MCF 10A (cell line): Measurements from ENCODE around the gene CPSF4L. TPM values are rescaled to one million over a fixed set of nuclear protein-coding genes. Genes with fewer than 3 reads are reported as not detected.

Experiments used
- BruUV-seq: library from RNA; stranded (reverse); fragments of 400-500 nt; replicated peaks from 2 replicates; lab custom pipeline; 2021; lab: Mats Ljungman, UMichigan
- CTCF ChIA-PET: fragments of 300-600 bp; sonication (Branson Sonifier 250); formaldehyde crosslinking; extraction: SDS; loops from one replicate; lab custom pipeline; 2021; ENCODE audit warnings: antibody characterized with exemption, inconsistent platforms; lab: Yijun Ruan, JAX
- POLR2A ChIA-PET: fragments of 300-600, 350-650 bp; sonication (Branson Sonifier 250); formaldehyde crosslinking; extraction: SDS; loops from one replicate; lab custom pipeline; 2020; ENCODE audit warnings: antibody characterized with exemption, inconsistent platforms; lab: Yijun Ruan, JAX
- DNase-seq: peaks from one replicate; pipeline ENCODE4 v3.0.0-alpha.2; 2018; ENCODE audit not compliant: unreplicated experiment
- H3K27ac Mint-ChIP-seq: one replicate; pipeline ENCODE4 v1.8.0; 2022; ENCODE audit warnings: mild to moderate bottlenecking, low read depth, mixed read lengths; ENCODE audit not compliant: unreplicated experiment
- H3K27me3 Mint-ChIP-seq: one replicate; pipeline ENCODE4 v1.8.0; 2022; ENCODE audit warnings: mixed read lengths; ENCODE audit not compliant: insufficient read depth, unreplicated experiment
- H3K36me3 Mint-ChIP-seq: one replicate; pipeline ENCODE4 v1.8.0; 2022; ENCODE audit warnings: mild to moderate bottlenecking, moderate library complexity, mixed read lengths; ENCODE audit not compliant: insufficient read depth, unreplicated experiment
- H3K4me1 Mint-ChIP-seq: one replicate; pipeline ENCODE4 v1.8.0; 2022; ENCODE audit warnings: mixed read lengths; ENCODE audit not compliant: insufficient read depth, unreplicated experiment
- H3K4me3 Mint-ChIP-seq: one replicate; pipeline ENCODE4 v1.8.0; 2022; ENCODE audit warnings: mild to moderate bottlenecking, moderate library complexity, mixed read lengths; ENCODE audit not compliant: unreplicated experiment
- H3K9me3 Mint-ChIP-seq: one replicate; pipeline ENCODE4 v1.8.0; 2022; ENCODE audit warnings: mixed read lengths; ENCODE audit not compliant: unreplicated experiment
- CTCF ChIP-seq: fragments of 200-600 bp; IDR thresholded peaks from one replicate; pipeline ENCODE4 v1.8.0; 2022; ENCODE audit warnings: antibody characterized with exemption, mild to moderate bottlenecking; ENCODE audit not compliant: unreplicated experiment
- intact Hi-C: fragments of 100-400 bp; cut with micrococcal nuclease; formaldehyde crosslinking; loops from 2 replicates; pipeline ENCODE4 v1.14.1; 2022
- total RNA-seq: library from RNA; stranded (reverse); gene quantifications from 2 replicates; pipeline ENCODE4 v1.2.3, GENCODE V29; 2022

CPSF4L gene
- total RNA-seq, 1 experiment from 2014 or later = not detected

DNA sequence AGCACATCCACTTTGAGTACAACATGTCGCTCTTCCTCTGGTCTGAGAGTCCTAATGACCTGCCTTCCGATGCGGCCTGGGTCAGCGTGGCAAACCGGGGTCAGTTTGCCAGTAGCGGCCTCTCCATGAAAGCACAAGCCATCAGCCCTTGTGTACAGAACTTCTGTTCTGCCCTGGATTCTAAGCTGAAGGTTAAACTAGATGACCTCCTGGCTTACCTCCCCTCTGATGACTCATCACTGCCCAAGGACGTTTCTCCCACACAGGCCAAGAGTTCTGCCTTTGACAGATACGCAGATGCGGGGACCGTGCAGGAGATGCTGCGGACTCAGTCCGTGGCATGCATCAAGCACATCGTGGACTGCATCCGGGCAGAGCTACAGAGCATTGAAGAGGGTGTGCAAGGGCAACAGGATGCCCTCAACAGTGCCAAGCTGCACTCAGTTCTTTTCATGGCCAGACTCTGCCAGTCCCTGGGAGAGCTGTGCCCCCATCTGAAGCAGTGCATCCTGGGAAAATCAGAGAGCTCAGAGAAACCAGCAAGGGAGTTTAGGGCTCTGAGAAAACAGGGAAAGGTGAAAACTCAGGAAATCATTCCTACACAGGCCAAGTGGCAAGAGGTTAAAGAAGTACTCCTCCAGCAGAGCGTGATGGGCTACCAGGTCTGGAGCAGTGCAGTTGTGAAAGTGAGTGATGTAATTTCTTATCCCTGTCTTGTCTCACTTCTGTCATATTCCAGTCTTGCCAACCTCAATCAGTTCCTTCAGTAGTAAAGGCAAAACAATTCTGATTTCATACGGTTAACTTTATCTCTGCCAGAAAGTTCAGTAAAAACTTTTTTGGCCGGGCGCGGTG, 60.2 kb downstream of the CPSF4L start:
- TSS peak; percentile 16 for BruUV-seq
- Mint-ChIP-seq H3K9me3 (no peaks in the 10 kb centered on the region), H3K4me3 (no peak overlapping the region), H3K36me3 (peaks cover 99% of the 10 kb centered on the region), H3K4me1 (peaks cover 3% of the 10 kb centered on the region), H3K27me3 (no peaks in the 10 kb centered on the region), H3K27ac (peak overlapping the region; percentile 12)
- intact Hi-C loops = no loop called here
- TF ChIP-seq CTCF = no peak
- ChIA-PET POLR2A (interaction anchor here (0.7 to 13.7 kb wide), 2 partner anchors 19 to 28 kb away, joined by 3 to 148 read pairs; a partner anchor contains a TSS), CTCF (interaction anchor here (1.3 kb wide), 1 partner anchor 474 kb away, joined by 4 read pairs; no protein-coding TSS in a partner anchor)
- no peak for DNase-seq

DNA sequence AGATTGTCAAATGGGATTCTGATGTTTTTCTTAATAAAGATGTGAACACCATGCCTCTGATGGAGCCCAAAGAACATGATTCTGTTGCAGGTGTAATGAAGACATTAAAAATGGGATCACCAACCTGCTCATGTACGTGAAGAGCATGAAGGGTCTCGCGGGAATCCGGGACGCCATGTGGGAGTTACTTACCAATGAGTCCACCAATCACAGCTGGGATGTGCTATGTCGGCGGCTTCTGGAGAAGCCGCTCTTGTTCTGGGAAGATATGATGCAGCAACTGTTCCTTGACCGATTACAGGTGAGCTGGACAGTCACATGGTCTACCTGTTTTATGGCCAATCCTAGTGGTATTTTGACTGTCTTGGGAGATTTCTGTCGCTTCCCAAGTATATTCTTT, 61.2 kb downstream of the CPSF4L start:
- H3K27me3 Mint-ChIP-seq = no peaks in the 10 kb centered on the region
- no peaks in the 10 kb centered on the region for H3K9me3 Mint-ChIP-seq
- H3K27ac Mint-ChIP-seq = no peak overlapping the region
- POLR2A ChIA-PET = interaction anchor here (13.7 kb wide), 1 partner anchor 29 kb away, joined by 148 read pairs; a partner anchor contains a TSS
- CTCF ChIA-PET = interaction anchor here (1.3 kb wide), 1 partner anchor 473 kb away, joined by 4 read pairs; no protein-coding TSS in a partner anchor
- no peak for DNase-seq
- intact Hi-C loops = no loop called here
- no peak for TF ChIP-seq CTCF
- no TSS peak for BruUV-seq
- peaks cover 6% of the 10 kb centered on the region for H3K4me1 Mint-ChIP-seq
- H3K36me3 Mint-ChIP-seq = peaks cover 94% of the 10 kb centered on the region
- no peak overlapping the region for H3K4me3 Mint-ChIP-seq

GRCh38 chr17:73199751-73200317, 61.8 kb downstream of the CPSF4L start:
- no peak for DNase-seq
- ChIA-PET CTCF (interaction anchor here (0.6 to 1.3 kb wide), 2 partner anchors 10 to 473 kb away, joined by 4 read pairs; no protein-coding TSS in a partner anchor), POLR2A (interaction anchor here (13.7 kb wide), 1 partner anchor 29 kb away, joined by 148 read pairs; a partner anchor contains a TSS)
- no TSS peak for BruUV-seq
- no peaks in the 10 kb centered on the region for H3K27me3 Mint-ChIP-seq
- no peak overlapping the region for H3K27ac Mint-ChIP-seq
- TF ChIP-seq CTCF = no peak
- intact Hi-C loops = no loop called here
- peaks cover 93% of the 10 kb centered on the region for H3K36me3 Mint-ChIP-seq
- peaks cover 6% of the 10 kb centered on the region for H3K4me1 Mint-ChIP-seq
- no peak overlapping the region for H3K4me3 Mint-ChIP-seq
- H3K9me3 Mint-ChIP-seq = no peaks in the 10 kb centered on the region

DNA sequence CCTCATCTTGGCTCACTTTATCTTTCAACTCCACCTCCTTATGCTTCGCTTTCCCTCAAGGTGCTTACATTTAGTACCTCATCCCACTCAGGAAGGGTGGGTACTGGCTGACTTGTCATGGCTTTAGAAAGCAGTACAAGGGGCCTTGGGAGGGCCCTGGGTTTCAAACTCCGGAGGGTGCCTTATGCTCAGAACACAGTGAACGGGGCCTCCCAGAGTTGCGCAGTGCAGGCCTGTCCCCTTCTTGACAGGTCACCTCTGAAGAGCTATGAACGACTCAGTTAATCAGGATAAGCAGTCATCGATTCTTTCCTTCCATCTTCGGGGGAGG, 62.8 kb downstream of the CPSF4L start:
- Mint-ChIP-seq H3K4me1 (peaks cover 6% of the 10 kb centered on the region), H3K4me3 (no peak overlapping the region), H3K36me3 (peaks cover 86% of the 10 kb centered on the region), H3K9me3 (no peaks in the 10 kb centered on the region), H3K27me3 (no peaks in the 10 kb centered on the region), H3K27ac (no peak overlapping the region)
- TF ChIP-seq CTCF = no peak
- POLR2A ChIA-PET = interaction anchor here (13.7 kb wide), 1 partner anchor 30 kb away, joined by 148 read pairs; a partner anchor contains a TSS
- DNase-seq = no peak
- CTCF ChIA-PET = no interaction called here
- BruUV-seq = no TSS peak
- intact Hi-C loops = no loop called here
